ENCODE measurements around the gene CDK6.

DNA sequence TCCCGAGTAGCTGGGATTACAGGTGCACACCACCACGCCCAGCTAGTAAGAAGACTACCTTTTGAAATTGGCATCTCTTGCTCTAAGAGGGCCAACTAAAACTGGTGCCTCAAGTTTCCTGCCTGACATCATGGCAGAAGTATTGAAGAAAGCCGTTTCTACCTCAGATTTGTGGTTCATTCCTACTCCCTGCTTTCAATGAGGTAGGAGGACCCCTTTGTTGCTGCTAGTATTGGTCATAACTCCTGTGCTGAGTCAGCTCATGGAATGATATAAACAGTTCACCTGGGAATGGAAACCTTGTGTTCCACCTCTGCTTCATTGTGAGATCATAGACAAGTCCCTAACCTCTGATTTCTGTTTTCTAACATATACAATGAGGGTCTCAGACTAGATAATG, 82.8 kb downstream of the CDK6 start:
- no peak for TF ChIP-seq ZNF174 (CRISPR knock-in tag; IDR thresholded peaks at IDR 0.05)
- TF ChIP-seq, protein P1, sequence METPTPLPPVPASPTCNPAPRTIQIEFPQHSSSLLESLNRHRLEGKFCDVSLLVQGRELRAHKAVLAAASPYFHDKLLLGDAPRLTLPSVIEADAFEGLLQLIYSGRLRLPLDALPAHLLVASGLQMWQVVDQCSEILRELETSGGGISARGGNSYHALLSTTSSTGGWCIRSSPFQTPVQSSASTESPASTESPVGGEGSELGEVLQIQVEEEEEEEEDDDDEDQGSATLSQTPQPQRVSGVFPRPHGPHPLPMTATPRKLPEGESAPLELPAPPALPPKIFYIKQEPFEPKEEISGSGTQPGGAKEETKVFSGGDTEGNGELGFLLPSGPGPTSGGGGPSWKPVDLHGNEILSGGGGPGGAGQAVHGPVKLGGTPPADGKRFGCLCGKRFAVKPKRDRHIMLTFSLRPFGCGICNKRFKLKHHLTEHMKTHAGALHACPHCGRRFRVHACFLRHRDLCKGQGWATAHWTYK (CRISPR knock-in tag; IDR thresholded peaks at IDR 0.05), result no peak
- no peak for TF ChIP-seq GATA2 (CRISPR knock-in tag; IDR thresholded peaks at IDR 0.05)
- no peak for TF ChIP-seq MTA1 (IDR thresholded peaks at IDR 0.05; ENCODE audit: borderline replicate concordance)
- TF ChIP-seq CBFB (CRISPR knock-in tag; IDR thresholded peaks at IDR 0.05), result no peak
- TF ChIP-seq BHLHE40 (IDR thresholded peaks at IDR 0.05; ENCODE audit: low read length), result no peak
- TF ChIP-seq, protein P2, sequence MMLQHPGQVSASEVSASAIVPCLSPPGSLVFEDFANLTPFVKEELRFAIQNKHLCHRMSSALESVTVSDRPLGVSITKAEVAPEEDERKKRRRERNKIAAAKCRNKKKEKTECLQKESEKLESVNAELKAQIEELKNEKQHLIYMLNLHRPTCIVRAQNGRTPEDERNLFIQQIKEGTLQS (IDR thresholded peaks at IDR 0.05), result no peak
- TF ChIP-seq, protein P2 (CRISPR knock-in tag; conservative IDR thresholded peaks at IDR 0.05), result no peak
- TF ChIP-seq ZNF274 (IDR thresholded peaks at IDR 0.05; ENCODE audit: borderline replicate concordance, low read depth, low read length), result no peak
- no peak for TF ChIP-seq DACH1 (IDR thresholded peaks at IDR 0.05; ENCODE audit: partially characterized antibody)
- no peak for TF ChIP-seq CTCF (IDR thresholded peaks at IDR 0.05 in 2 of 3, conservative IDR thresholded peaks at IDR 0.05 in 1 of 3; ENCODE audit: insufficient read depth in 2 of 3, low read depth in 1 of 3, low read length in 3 of 3)
- no peak for TF ChIP-seq POLR2A (conservative IDR thresholded peaks at IDR 0.05)
- no peak for TF ChIP-seq NONO (IDR thresholded peaks at IDR 0.05; ENCODE audit: low read depth in 2 of 2, low read length in 1 of 2)

Data from K562 (cell line).